NCI-H345 treated with DMSO at 0.1 percent for 48 hours (cell line): ENCODE measurements around the gene CAPN1.
"Not testable (repeated sequence)": the region's sequence is repeated elsewhere in the genome, so short reads cannot be mapped to it uniquely, and the experiment has no call there.

Experiments used
- DNase-seq: peaks from one replicate; lab custom pipeline; 2025; ENCODE audit not compliant: unreplicated experiment; lab: John Stamatoyannopoulos, UW

Gene CAPN1

GRCh38 chr11:65216830-65217229 is 35.1 kb downstream of the CAPN1 start:
- no peak for DNase-seq

- no peak for DNase-seq
These were observed 36.0 kb downstream of the CAPN1 start for GRCh38 chr11:65217441-65218423.

GRCh38 chr11:65218446-65218845 is 36.7 kb downstream of the CAPN1 start:
- no peak for DNase-seq

GRCh38 chr11:65219930-65220213 is 38.1 kb downstream of the CAPN1 start:
- no peak for DNase-seq

- no peak for DNase-seq
These were observed 39.3 kb downstream of the CAPN1 start for GRCh38 chr11:65221026-65221425.

- no peak for DNase-seq
These were observed 41.3 kb downstream of the CAPN1 start for GRCh38 chr11:65223011-65223410.

- DNase-seq: no peak
These were observed 43.2 kb downstream of the CAPN1 start for GRCh38 chr11:65224930-65225278.

- DNase-seq: no peak
These were observed 43.8 kb downstream of the CAPN1 start for GRCh38 chr11:65225279-65226102.

- DNase-seq: no peak
These were observed 44.3 kb downstream of the CAPN1 start for GRCh38 chr11:65226103-65226442.

GRCh38 chr11:65227879-65228278 is 46.2 kb downstream of the CAPN1 start:
- DNase-seq: no peak

- DNase-seq: no peak
These were observed 54.7 kb downstream of the CAPN1 start for GRCh38 chr11:65236194-65237059.

- DNase-seq: not testable (repeated sequence)
These were observed 56.6 kb downstream of the CAPN1 start for GRCh38 chr11:65238302-65238701.

GRCh38 chr11:65241134-65241533 is 59.4 kb downstream of the CAPN1 start:
- no peak for DNase-seq

GRCh38 chr11:65241692-65242091 is 60.0 kb downstream of the CAPN1 start:
- no peak for DNase-seq

GRCh38 chr11:65242389-65242788 is 60.7 kb downstream of the CAPN1 start:
- no peak for DNase-seq

- no peak for DNase-seq
These were observed 62.1 kb downstream of the CAPN1 start for GRCh38 chr11:65243797-65244196.

- DNase-seq: not testable (repeated sequence)
These were observed 63.3 kb downstream of the CAPN1 start for GRCh38 chr11:65245046-65245445.

GRCh38 chr11:65246506-65246905 is 64.8 kb downstream of the CAPN1 start:
- no peak for DNase-seq

- DNase-seq: not testable (repeated sequence)
These were observed 66.5 kb downstream of the CAPN1 start for GRCh38 chr11:65248184-65248710.

GRCh38 chr11:65251476-65251875 is 69.7 kb downstream of the CAPN1 start:
- no peak for DNase-seq

GRCh38 chr11:65254724-65255123 is 73.0 kb downstream of the CAPN1 start:
- no peak for DNase-seq
